GM19395 (cell line): ENCODE measurements around the gene DMRTB1.
"Not testable (repeated sequence)": the region's sequence is repeated elsewhere in the genome, so short reads cannot be mapped to it uniquely, and the experiment has no call there.

Experiments used
- ATAC-seq: cut with Tn5 transposase; IDR thresholded peaks from one replicate; pipeline ENCODE4 v1.9.1; 2021; ENCODE audit warnings: mild to moderate bottlenecking, moderate library complexity; ENCODE audit not compliant: unreplicated experiment

Gene DMRTB1

GRCh38 chr1:53434405-53435007 is 24.7 kb upstream of the DMRTB1 start:
- not testable (repeated sequence) for ATAC-seq

GRCh38 chr1:53435151-53435550 is 24.0 kb upstream of the DMRTB1 start:
- no peak for ATAC-seq

- ATAC-seq = no peak
These were observed 20.5 kb upstream of the DMRTB1 start for GRCh38 chr1:53438427-53439336.

GRCh38 chr1:53439337-53440207 is 19.6 kb upstream of the DMRTB1 start:
- no peak for ATAC-seq

GRCh38 chr1:53440633-53441032 is 18.6 kb upstream of the DMRTB1 start:
- ATAC-seq = no peak

GRCh38 chr1:53442299-53442698 is 16.9 kb upstream of the DMRTB1 start:
- no peak for ATAC-seq

GRCh38 chr1:53446051-53446450 is 13.1 kb upstream of the DMRTB1 start:
- no peak for ATAC-seq

- no peak for ATAC-seq
These were observed 11.8 kb upstream of the DMRTB1 start for GRCh38 chr1:53447413-53447812.

GRCh38 chr1:53448241-53448841 is 10.9 kb upstream of the DMRTB1 start:
- no peak for ATAC-seq

GRCh38 chr1:53449021-53449420 is 10.2 kb upstream of the DMRTB1 start:
- ATAC-seq = no peak

- ATAC-seq = no peak
These were observed 9.5 kb upstream of the DMRTB1 start for GRCh38 chr1:53449693-53450092.

GRCh38 chr1:53450225-53450624 is 9.0 kb upstream of the DMRTB1 start:
- ATAC-seq = no peak

- no peak for ATAC-seq
These were observed 5.2 kb upstream of the DMRTB1 start for GRCh38 chr1:53454019-53454418.

- no peak for ATAC-seq
These were observed 3.7 kb upstream of the DMRTB1 start for GRCh38 chr1:53455364-53455991.

- no peak for ATAC-seq
These were observed 565 bp upstream of the DMRTB1 start for GRCh38 chr1:53458634-53459033.

- ATAC-seq = no peak
These were observed 1.0 kb downstream of the DMRTB1 start for GRCh38 chr1:53460211-53460634.

- no peak for ATAC-seq
These were observed 1.6 kb downstream of the DMRTB1 start for GRCh38 chr1:53460666-53461322.

- no peak for ATAC-seq
These were observed 2.3 kb downstream of the DMRTB1 start for GRCh38 chr1:53461323-53462044.

GRCh38 chr1:53462193-53462592 is 3.0 kb downstream of the DMRTB1 start:
- ATAC-seq = no peak
